Smooth muscle cell (in vitro differentiated cells): ENCODE measurements around the gene SEC14L1. TPM values are rescaled to one million over a fixed set of nuclear protein-coding genes. Genes with fewer than 3 reads are reported as not detected.

ENCODE experiments used
- DNase-seq: peaks from one replicate; lab custom pipeline; 2025; ENCODE audit not compliant: unreplicated experiment; lab: John Stamatoyannopoulos, UW
- H2AFZ ChIP-seq: fragments of 200-600 bp; sonication (generic); 2 replicates; pipeline ENCODE4 v1.6.0; 2016; ENCODE audit warnings: antibody characterized with exemption, low read depth, mild to moderate bottlenecking
- H3F3A ChIP-seq: fragments of 200-600 bp; sonication (generic); 2 replicates; pipeline ENCODE4 v1.6.0; 2017; ENCODE audit warnings: antibody characterized with exemption, low read depth
- H3K27ac ChIP-seq: fragments of 200-600 bp; sonication (generic); 2 replicates; pipeline ENCODE4 v1.5.1; 2016; ENCODE audit warnings: low read depth, mild to moderate bottlenecking
- H3K27me3 ChIP-seq: fragments of 200-600 bp; sonication (generic); 2 replicates; pipeline ENCODE4 v1.6.1; 2016; ENCODE audit warnings: low read depth, mild to moderate bottlenecking
- H3K36me3 ChIP-seq: fragments of 200-600 bp; sonication (generic); 2 replicates; pipeline ENCODE4 v1.5.1; 2016; ENCODE audit warnings: low read depth
- H3K4me1 ChIP-seq: fragments of 200-600 bp; sonication (generic); 2 replicates; pipeline ENCODE4 v1.5.1; 2016; ENCODE audit warnings: low read depth
- H3K4me2 ChIP-seq: fragments of 200-600 bp; sonication (generic); 2 replicates; pipeline ENCODE4 v1.6.0; 2016; ENCODE audit warnings: mild to moderate bottlenecking
- H3K4me3 ChIP-seq: fragments of 200-600 bp; sonication (generic); 2 replicates; pipeline ENCODE4 v1.5.1; 2016; ENCODE audit warnings: mild to moderate bottlenecking
- H3K79me2 ChIP-seq: fragments of 200-600 bp; sonication (generic); 2 replicates; pipeline ENCODE4 v1.6.0; 2016; ENCODE audit warnings: low read depth, mild to moderate bottlenecking
- H3K9ac ChIP-seq: fragments of 200-600 bp; sonication (generic); 2 replicates; pipeline ENCODE4 v1.6.0; 2016; ENCODE audit warnings: low read depth
- H3K9me3 ChIP-seq: fragments of 200-600 bp; sonication (generic); replicated peaks from 2 replicates; pipeline ENCODE4 v1.5.1; 2016; ENCODE audit warnings: low read depth
- H4K20me1 ChIP-seq: fragments of 200-600 bp; sonication (generic); 2 replicates; pipeline ENCODE4 v1.6.0; 2016; ENCODE audit warnings: low read depth
- WGBS: methylation state at CpG from one replicate; pipeline ENCODE4 v1.1.7; 2016; ENCODE audit warnings: low lambda C conversion rate; 5-methylcytosine and 5-hydroxymethylcytosine counted together
- polyA plus RNA-seq: library from polyadenylated mRNA; unstranded; fragments of >200 nt; fragmentation: Nextera tagmentation; extraction: Ambion mirVana; gene quantifications from 2 replicates; pipeline ENCODE4 v1.2.1, GENCODE V29; 2016
- total RNA-seq: library from RNA; depleted of rRNA; stranded (reverse); fragments of >200 nt; gene quantifications from 2 replicates; pipeline ENCODE4 v1.2.3, GENCODE V29; 2014
- TF ChIP-seq, protein P1 (sequence below): fragments of 200-600 bp; sonication (generic); IDR thresholded peaks from 2 replicates; pipeline ENCODE4 v1.5.1; 2017; ENCODE audit warnings: borderline replicate concordance, mild to moderate bottlenecking, antibody characterized with exemption; ENCODE audit not compliant: insufficient read depth, poor library complexity, severe bottlenecking

SEC14L1 gene
- total and polyA plus RNA-seq, 2 experiments from 2014 or later: 25.1 to 25.8 TPM

DNA sequence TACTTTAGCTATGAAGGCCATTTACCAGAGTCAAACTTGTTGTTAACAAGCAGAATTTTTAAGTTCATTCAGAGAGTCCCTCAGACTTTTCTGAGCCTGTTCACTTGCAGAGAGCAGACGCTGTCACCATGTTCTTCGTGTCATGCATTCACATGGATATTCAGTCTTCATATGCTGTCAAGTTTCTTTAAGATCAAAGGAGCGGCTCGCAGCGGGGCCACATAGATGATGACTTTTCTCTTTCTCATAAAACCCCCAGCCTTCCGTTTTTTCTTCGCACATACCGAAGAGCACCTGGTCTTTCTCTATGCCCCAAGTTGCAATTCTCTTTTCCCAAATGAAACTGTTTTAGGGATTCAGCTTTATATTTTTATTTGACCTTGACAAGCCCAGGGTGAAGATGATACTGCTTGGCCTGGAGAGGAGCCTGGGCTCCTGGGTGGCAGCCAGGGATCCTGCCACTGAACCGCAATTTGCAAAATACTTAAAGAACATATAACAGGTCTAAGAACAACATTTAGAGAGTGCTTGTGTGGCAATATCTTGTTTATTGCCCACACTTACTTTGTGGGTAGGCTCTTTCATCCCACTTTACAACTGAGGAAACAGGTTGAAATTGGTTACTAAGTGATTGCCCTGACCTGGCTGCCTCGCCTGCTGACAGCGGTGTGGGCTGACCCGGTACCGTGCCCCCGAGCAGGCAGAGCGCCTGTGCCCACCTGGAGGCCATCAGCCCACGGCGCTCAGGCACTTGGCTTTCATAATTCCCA, 22.9 kb downstream of the SEC14L1 start:
- Histone ChIP-seq H3K79me2 (peaks cover 64% of the 10 kb centered on the region), H3F3A (no peaks in the 10 kb centered on the region), H3K4me3 (no peak overlapping the region), H4K20me1 (peaks cover 92% of the 10 kb centered on the region), H3K27ac (no peak overlapping the region), H3K9me3 (no peaks in the 10 kb centered on the region), H2AFZ (no peak overlapping the region), H3K36me3 (no peaks in the 10 kb centered on the region), H3K9ac (no peak overlapping the region), H3K4me1 (peaks cover 57% of the 10 kb centered on the region), H3K27me3 (no peaks in the 10 kb centered on the region), H3K4me2 (no peak overlapping the region)
- WGBS: 81% methylated on average over 17 of the region's 17 CpGs
- no peak for DNase-seq
- TF ChIP-seq, protein P1, sequence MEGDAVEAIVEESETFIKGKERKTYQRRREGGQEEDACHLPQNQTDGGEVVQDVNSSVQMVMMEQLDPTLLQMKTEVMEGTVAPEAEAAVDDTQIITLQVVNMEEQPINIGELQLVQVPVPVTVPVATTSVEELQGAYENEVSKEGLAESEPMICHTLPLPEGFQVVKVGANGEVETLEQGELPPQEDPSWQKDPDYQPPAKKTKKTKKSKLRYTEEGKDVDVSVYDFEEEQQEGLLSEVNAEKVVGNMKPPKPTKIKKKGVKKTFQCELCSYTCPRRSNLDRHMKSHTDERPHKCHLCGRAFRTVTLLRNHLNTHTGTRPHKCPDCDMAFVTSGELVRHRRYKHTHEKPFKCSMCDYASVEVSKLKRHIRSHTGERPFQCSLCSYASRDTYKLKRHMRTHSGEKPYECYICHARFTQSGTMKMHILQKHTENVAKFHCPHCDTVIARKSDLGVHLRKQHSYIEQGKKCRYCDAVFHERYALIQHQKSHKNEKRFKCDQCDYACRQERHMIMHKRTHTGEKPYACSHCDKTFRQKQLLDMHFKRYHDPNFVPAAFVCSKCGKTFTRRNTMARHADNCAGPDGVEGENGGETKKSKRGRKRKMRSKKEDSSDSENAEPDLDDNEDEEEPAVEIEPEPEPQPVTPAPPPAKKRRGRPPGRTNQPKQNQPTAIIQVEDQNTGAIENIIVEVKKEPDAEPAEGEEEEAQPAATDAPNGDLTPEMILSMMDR: no peak

DNA sequence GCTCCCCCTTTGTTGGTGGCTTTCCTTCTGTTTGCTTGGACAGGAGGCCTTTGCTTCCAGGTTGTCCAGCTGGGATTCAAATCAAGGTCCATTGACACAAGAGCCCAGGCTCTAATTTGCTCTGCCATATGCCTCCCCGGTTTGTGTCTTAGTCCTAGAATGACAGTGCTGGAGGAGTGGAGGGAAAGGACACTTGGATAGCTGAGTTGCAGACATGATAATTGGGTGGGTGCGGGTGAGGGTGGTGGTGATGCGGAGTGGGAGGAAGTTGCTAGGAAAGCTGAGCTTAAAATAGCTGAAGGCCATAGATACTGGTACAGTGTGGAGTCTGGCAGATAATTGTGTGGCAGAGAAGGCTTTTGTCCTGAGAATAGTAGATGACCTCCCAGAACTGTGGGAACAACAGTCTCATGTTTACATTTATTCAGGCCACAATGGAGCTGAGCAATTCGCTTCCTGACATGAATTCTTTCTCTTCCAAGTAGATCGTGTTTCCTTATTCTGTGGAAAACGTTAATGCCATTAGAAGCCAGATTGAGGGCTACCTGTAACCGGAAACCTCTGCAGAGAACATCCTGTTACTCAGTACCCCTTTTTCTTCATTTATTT, 23.8 kb downstream of the SEC14L1 start:
- 58% methylated on average over 7 of the region's 7 CpGs for WGBS

DNA sequence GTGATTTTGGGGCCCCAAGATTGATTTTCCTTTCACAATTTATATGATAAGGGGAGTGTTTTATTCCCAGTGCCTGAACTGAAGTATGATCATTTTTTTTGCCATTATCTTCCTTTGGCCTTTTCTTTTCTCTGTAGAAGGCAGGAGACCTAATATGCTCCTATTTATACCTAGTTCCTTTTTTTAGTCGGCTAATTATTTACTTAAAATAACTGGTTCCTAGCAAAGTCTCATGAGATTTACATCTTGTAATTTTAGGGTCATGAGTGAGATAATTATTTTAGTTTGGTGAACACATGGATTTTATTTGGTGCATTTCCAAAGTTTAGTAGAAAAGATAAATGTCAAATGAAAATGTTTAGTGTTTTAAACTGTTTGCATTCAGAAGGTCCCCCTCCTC, 24.8 kb downstream of the SEC14L1 start:
- TF ChIP-seq, protein P1: no peak
- H4K20me1 ChIP-seq: peaks cover 94% of the 10 kb centered on the region

More for the DNA sequence above, 23.8 kb downstream of the SEC14L1 start:
- Histone ChIP-seq H3K36me3 (no peaks in the 10 kb centered on the region), H3K27me3 (no peaks in the 10 kb centered on the region), H3F3A (no peaks in the 10 kb centered on the region), H3K79me2 (peaks cover 67% of the 10 kb centered on the region), H3K4me1 (peaks cover 63% of the 10 kb centered on the region), H3K4me3 (no peak overlapping the region), H3K9ac (no peak overlapping the region), H3K27ac (no peak overlapping the region), H2AFZ (no peak overlapping the region), H3K9me3 (no peaks in the 10 kb centered on the region), H4K20me1 (peaks cover 94% of the 10 kb centered on the region), H3K4me2 (no peak overlapping the region)
- DNase-seq: no peak
- TF ChIP-seq, protein P1: no peak

More for the DNA sequence above, 24.8 kb downstream of the SEC14L1 start:
- Histone ChIP-seq H3K4me3 (no peak overlapping the region), H3K9ac (no peak overlapping the region), H3K36me3 (no peaks in the 10 kb centered on the region), H3K9me3 (no peaks in the 10 kb centered on the region), H3K4me1 (peaks cover 56% of the 10 kb centered on the region), H3F3A (no peaks in the 10 kb centered on the region), H2AFZ (no peak overlapping the region), H3K79me2 (peaks cover 76% of the 10 kb centered on the region), H3K4me2 (no peak overlapping the region), H3K27me3 (no peaks in the 10 kb centered on the region), H3K27ac (no peak overlapping the region)
- WGBS: 93% methylated on average over 1 of the region's 1 CpG
- no peak for DNase-seq
